ENCODE measurements around the gene PTGR3.

GRCh38 chr18:75240433-75240832 lies 31.5 kb upstream of the PTGR3 start:
- TF ChIP-seq POLR2A (IDR thresholded peaks at IDR 0.05) (no peak), CTCF (IDR thresholded peaks at IDR 0.05) (no peak)

Data from uterus (tissue), 2 donors.